ENCODE results near the gene ZNF432. TPM values are rescaled to one million over a fixed set of nuclear protein-coding genes. Genes with fewer than 3 reads are reported as not detected.

ZNF432 gene
- total and polyA plus RNA-seq, 2 donors (not counting 3 experiments of a cell fraction or from before 2014, with no cell fraction given): 3.5 to 10.9 TPM

GRCh38 chr19:52086481-52086880, 37.8 kb upstream of the ZNF432 start:
- H3K4me1 ChIP-seq (ENCODE audit: control insufficient read depth, extremely low read depth, insufficient read depth, low read length): no peaks in the 10 kb centered on the region
- no peak overlapping the region for H3K4me3 ChIP-seq (replicated peaks in 1 of 3; ENCODE audit: insufficient read depth in 1 of 3, low read depth in 1 of 3, low read length in 3 of 3)
- TF ChIP-seq CTCF (IDR thresholded peaks at IDR 0.05; ENCODE audit: extremely low read depth in 1 of 2, insufficient read depth in 1 of 2, low read depth in 1 of 2, low read length in 2 of 2): no peak
- TF ChIP-seq GATA2 (IDR thresholded peaks at IDR 0.05; ENCODE audit: insufficient read depth, insufficient read length, low read depth, low read length): no peak
- TF ChIP-seq MYC (IDR thresholded peaks at IDR 0.05; ENCODE audit: low read depth, low read length): no peak
- no peak for TF ChIP-seq MAX (IDR thresholded peaks at IDR 0.05; ENCODE audit: insufficient read depth, insufficient read length)
- TF ChIP-seq FOS (IDR thresholded peaks at IDR 0.05; ENCODE audit: borderline replicate concordance, insufficient read depth, low read length): no peak
- no peak for TF ChIP-seq EZH2 (IDR thresholded peaks at IDR 0.05; ENCODE audit: borderline replicate concordance, low read depth, low read length, severe bottlenecking)
- no peak for TF ChIP-seq JUN (IDR thresholded peaks at IDR 0.05; ENCODE audit: borderline replicate concordance, insufficient read depth, insufficient read length, low read depth)
- TF ChIP-seq POLR2AphosphoS5 (IDR thresholded peaks at IDR 0.05; ENCODE audit: insufficient read depth, low read depth, low read length): no peak
- no peak for TF ChIP-seq POLR2A (IDR thresholded peaks at IDR 0.05; ENCODE audit: low read depth, low read length)
- no peaks in the 10 kb centered on the region for H3K9me1 ChIP-seq (replicated peaks; ENCODE audit: control insufficient read depth, extremely low read depth, insufficient read depth, low read length)
- H3K27ac ChIP-seq (ENCODE audit: insufficient read depth, low read depth, low read length): no peak overlapping the region
- no peak overlapping the region for H3K9ac ChIP-seq (replicated peaks; ENCODE audit: extremely low read depth, insufficient read depth, low read length)
- peaks cover 14 to 19% of the 10 kb centered on the region in 2 experiments for H3K36me3 ChIP-seq (ENCODE audit: control insufficient read depth in 2 of 2, extremely low read depth in 1 of 2, insufficient read depth in 2 of 2, low read length in 2 of 2)
- peaks cover 9% of the 10 kb centered on the region for H3K79me2 ChIP-seq (ENCODE audit: control insufficient read depth, insufficient read depth, low read length)
- dilution Hi-C loops (cut with MboI; ENCODE audit: extremely low pct_ligation_motif_present, low sequenced_read_pairs): no loop called here
- no peaks in the 10 kb centered on the region for H4K20me1 ChIP-seq (replicated peaks; ENCODE audit: control insufficient read depth, extremely low read depth, insufficient read depth, low read length)
- no peak overlapping the region for H3K4me2 ChIP-seq (ENCODE audit: insufficient read depth, low read length)
- no peak overlapping the region for H2AFZ ChIP-seq (ENCODE audit: low read depth, low read length)
- ChIA-PET CTCF (no interaction called here), POLR2A (no interaction called here)
- intact Hi-C loops (cut with micrococcal nuclease): no loop called here
- H3K27me3 ChIP-seq (ENCODE audit: control insufficient read depth in 2 of 2, insufficient read depth in 2 of 2, low read length in 2 of 2): no peaks in the 10 kb centered on the region
- DNase-seq (ENCODE audit: low read depth, low spot score) (no peak), FAIRE-seq (no peak)
- no peaks in the 10 kb centered on the region for H3K9me3 ChIP-seq (replicated peaks; ENCODE audit: control insufficient read depth, insufficient read depth, low read length)
- BruUV-seq (replicated peaks): no TSS peak

All from endothelial cell of umbilical vein (primary cell).